H9 (cell line): ENCODE measurements around the gene TEX264. TPM values are rescaled to one million over a fixed set of nuclear protein-coding genes. Genes with fewer than 3 reads are reported as not detected.

Experiments used
- DNase-seq: peaks from one replicate; pipeline ENCODE4 v3.0.0-alpha.2; 2017
- H2AFZ ChIP-seq: one replicate; pipeline ENCODE4 v1.6.1; 2013; ENCODE audit warnings: mild to moderate bottlenecking, low read length, control low read depth, moderate library complexity
- H2AK5ac ChIP-seq: 2 replicates; pipeline ENCODE4 v1.6.1; 2013; ENCODE audit warnings: low read length, control low read depth, mixed read lengths; ENCODE audit not compliant: insufficient read length
- H2BK120ac ChIP-seq: one replicate; pipeline ENCODE4 v1.6.1; 2013; ENCODE audit warnings: low read depth, mild to moderate bottlenecking, low read length, control low read depth, inconsistent platforms; ENCODE audit not compliant: poor library complexity, severe bottlenecking
- H2BK12ac ChIP-seq: 2 replicates; pipeline ENCODE4 v1.6.1; 2013; ENCODE audit warnings: low read length, control low read depth, mixed read lengths, low read depth; ENCODE audit not compliant: insufficient read length
- H2BK15ac ChIP-seq: 2 replicates; pipeline ENCODE4 v1.6.1; 2013; ENCODE audit warnings: low read depth, low read length, control low read depth
- H2BK20ac ChIP-seq: one replicate; pipeline ENCODE4 v1.6.1; 2013; ENCODE audit warnings: low read depth, mild to moderate bottlenecking, low read length, control low read depth, inconsistent platforms; ENCODE audit not compliant: poor library complexity, severe bottlenecking
- H2BK5ac ChIP-seq: 2 replicates; pipeline ENCODE4 v1.6.1; 2013; ENCODE audit warnings: low read length, control low read depth, mixed read lengths; ENCODE audit not compliant: insufficient read length
- H3K14ac ChIP-seq: 2 replicates; pipeline ENCODE4 v1.6.1; 2013; ENCODE audit warnings: low read length, control low read depth; ENCODE audit not compliant: insufficient read depth
- H3K18ac ChIP-seq: 2 replicates; pipeline ENCODE4 v1.6.1; 2013; ENCODE audit warnings: low read depth, mild to moderate bottlenecking, mixed read lengths, low read length, control low read depth; ENCODE audit not compliant: insufficient read length
- H3K23ac ChIP-seq: 2 replicates; pipeline ENCODE4 v1.6.1; 2013; ENCODE audit warnings: low read length, control low read depth, mixed read lengths, low read depth; ENCODE audit not compliant: insufficient read length
- H3K23me2 ChIP-seq: 2 replicates; pipeline ENCODE4 v1.6.1; 2013; ENCODE audit warnings: low read depth, mild to moderate bottlenecking, mixed read lengths, low read length, control low read depth; ENCODE audit not compliant: insufficient read length, poor library complexity, severe bottlenecking
- H3K27ac ChIP-seq: 2 replicates; pipeline ENCODE4 v1.5.1; 2013; ENCODE audit warnings: low read length, control low read depth, mixed read lengths, low read depth; ENCODE audit not compliant: insufficient read length
- H3K27me3 ChIP-seq: 2 replicates; pipeline ENCODE4 v1.6.1; 2013; ENCODE audit warnings: low read length, control low read depth, inconsistent platforms; ENCODE audit not compliant: insufficient read depth
- H3K4ac ChIP-seq: 2 replicates; pipeline ENCODE4 v1.6.1; 2013; ENCODE audit warnings: low read depth, mild to moderate bottlenecking, control low read depth, inconsistent platforms, low read length, moderate library complexity
- H3K4me1 ChIP-seq: 2 replicates; pipeline ENCODE4 v1.6.1; 2013; ENCODE audit warnings: low read length, control low read depth, inconsistent platforms; ENCODE audit not compliant: insufficient read depth
- H3K4me2 ChIP-seq: 2 replicates; pipeline ENCODE4 v1.6.1; 2013; ENCODE audit warnings: low read length, control low read depth, mixed read lengths; ENCODE audit not compliant: insufficient read length, insufficient read depth
- H3K56ac ChIP-seq: 2 replicates; pipeline ENCODE4 v1.6.1; 2013; ENCODE audit warnings: low read depth, mild to moderate bottlenecking, mixed read lengths, low read length, control low read depth; ENCODE audit not compliant: insufficient read length
- H3K79me1 ChIP-seq: 2 replicates; pipeline ENCODE4 v1.6.1; 2013; ENCODE audit warnings: low read depth, mild to moderate bottlenecking, moderate library complexity, low read length, control low read depth, inconsistent platforms; ENCODE audit not compliant: insufficient read depth, poor library complexity, severe bottlenecking
- H3K79me2 ChIP-seq: 2 replicates; pipeline ENCODE4 v1.6.1; 2013; ENCODE audit warnings: low read length, control low read depth, inconsistent platforms; ENCODE audit not compliant: insufficient read depth
- H3K9ac ChIP-seq: 2 replicates; pipeline ENCODE4 v1.6.1; 2013; ENCODE audit warnings: low read length, control low read depth, mixed read lengths; ENCODE audit not compliant: insufficient read length; ENCODE audit errors: extremely low read depth
- H3K9me3 ChIP-seq: one replicate; pipeline ENCODE4 v1.6.1; 2013; ENCODE audit warnings: low read depth, low read length, inconsistent platforms; ENCODE audit not compliant: control insufficient read depth
- H3T11ph ChIP-seq: one replicate; pipeline ENCODE4 v1.6.1; 2013; ENCODE audit warnings: mild to moderate bottlenecking, low read length, control low read depth, inconsistent platforms
- H4K20me1 ChIP-seq: one replicate; pipeline ENCODE4 v1.6.1; 2013; ENCODE audit not compliant: control insufficient read depth, insufficient read length, insufficient read depth
- H4K5ac ChIP-seq: 2 replicates; pipeline ENCODE4 v1.6.1; 2013; ENCODE audit warnings: low read depth, mild to moderate bottlenecking, mixed read lengths, low read length, control low read depth; ENCODE audit not compliant: insufficient read length
- H4K8ac ChIP-seq: replicated peaks from 2 replicates; pipeline ENCODE4 v1.6.1; 2013; ENCODE audit warnings: low read length, control low read depth, mixed read lengths, low read depth; ENCODE audit not compliant: insufficient read length
- H4K91ac ChIP-seq: 2 replicates; pipeline ENCODE4 v1.6.1; 2013; ENCODE audit warnings: low read depth, mild to moderate bottlenecking, moderate library complexity, mixed read lengths, low read length, control low read depth; ENCODE audit not compliant: insufficient read length
- H3K27ac Mint-ChIP-seq, 3 experiments: 2 replicates in 2 of 3; 3 replicates in 1 of 3; pipeline ENCODE4 v1.8.0; 2020 to 2021; ENCODE audit warnings: mixed read lengths in 3 of 3, mild to moderate bottlenecking in 1 of 3, moderate library complexity in 1 of 3
- H3K27me3 Mint-ChIP-seq: 2 replicates; pipeline ENCODE4 v1.8.0; 2021; ENCODE audit warnings: low read depth, mild to moderate bottlenecking, moderate library complexity, mixed read lengths
- H3K36me3 Mint-ChIP-seq, 3 experiments: 2 replicates in 2 of 3; 3 replicates in 1 of 3; pipeline ENCODE4 v1.8.0; 2020 to 2021; ENCODE audit warnings: low read depth in 3 of 3, mixed read lengths in 3 of 3; ENCODE audit not compliant: insufficient read depth in 1 of 3
- H3K4me1 Mint-ChIP-seq, 2 experiments: 2 replicates each; pipeline ENCODE4 v1.8.0; 2020; ENCODE audit warnings: mixed read lengths in 2 of 2
- H3K4me3 Mint-ChIP-seq, 2 experiments: 2 replicates in 1 of 2; 3 replicates in 1 of 2; pipeline ENCODE4 v1.8.0; 2020 to 2021; ENCODE audit warnings: mild to moderate bottlenecking in 2 of 2, mixed read lengths in 2 of 2, moderate library complexity in 1 of 2
- H3K9me3 Mint-ChIP-seq, 2 experiments: 2 replicates in 1 of 2; 3 replicates in 1 of 2; pipeline ENCODE4 v1.8.0; 2020; ENCODE audit warnings: mild to moderate bottlenecking in 2 of 2, mixed read lengths in 2 of 2, moderate library complexity in 1 of 2
- WGBS: extraction: QIAGEN DNeasy Blood & Tissue Kit; methylation state at CpG from one replicate; pipeline ENCODE4 v1.1.7; 2013; ENCODE audit warnings: missing lambda C conversion rate, low lambda C conversion rate, mixed read lengths; ENCODE audit not compliant: insufficient read length; ENCODE audit errors: extremely low coverage; 5-methylcytosine and 5-hydroxymethylcytosine counted together
- total RNA-seq: library from RNA; stranded (reverse); gene quantifications from 2 replicates; pipeline ENCODE4 v1.2.1, GENCODE V29; 2021
- TF ChIP-seq, protein P1 (sequence below): fragments of 200-600 bp; sonication (generic); conservative IDR thresholded peaks from 3 replicates; pipeline ENCODE4 v1.8.0; 2021; ENCODE audit warnings: antibody characterized with exemption, mild to moderate bottlenecking

TEX264 gene
- total RNA-seq, 1 experiment from 2014 or later: 17.3 TPM

- WGBS: no CpG with 5 or more reads among the region's 3 CpGs
Measured at GRCh38 chr3:51691949-51692348, 20.9 kb downstream of the TEX264 start.

More at GRCh38 chr3:51691949-51692348, 20.9 kb downstream of the TEX264 start:
- H3K56ac ChIP-seq: no peak overlapping the region
- no peak overlapping the region for H3K23ac ChIP-seq
- no peak overlapping the region for H3T11ph ChIP-seq
- H2BK5ac ChIP-seq: no peak overlapping the region
- no peaks in the 10 kb centered on the region for H3K27me3 ChIP-seq
- no peaks in the 10 kb centered on the region for H3K79me2 ChIP-seq
- no peak overlapping the region for H4K5ac ChIP-seq
- H3K18ac ChIP-seq: no peak overlapping the region
- H3K23me2 ChIP-seq: no peaks in the 10 kb centered on the region
- H3K9me3 ChIP-seq: no peaks in the 10 kb centered on the region
- H3K9me3 Mint-ChIP-seq: no peaks in the 10 kb centered on the region
- H4K8ac ChIP-seq: no peak overlapping the region
- peaks cover 4 to 23% of the 10 kb centered on the region in 2 experiments; a peak in 3 of 4 replicates for H3K4me1 Mint-ChIP-seq
- peaks cover 0 to 3% (median 0%) of the 10 kb centered on the region in 3 experiments; a peak in 2 of 7 replicates for H3K36me3 Mint-ChIP-seq
- DNase-seq: no peak
- peaks cover 2% of the 10 kb centered on the region for H4K20me1 ChIP-seq
- H3K27ac Mint-ChIP-seq: peak overlapping the region in 2 of 3 experiments; percentile 62 to 71; a peak in 3 of 7 replicates
- no peak overlapping the region for H3K27ac ChIP-seq
- H2AFZ ChIP-seq: no peak overlapping the region
- H4K91ac ChIP-seq: no peak overlapping the region
- TF ChIP-seq, protein P1, sequence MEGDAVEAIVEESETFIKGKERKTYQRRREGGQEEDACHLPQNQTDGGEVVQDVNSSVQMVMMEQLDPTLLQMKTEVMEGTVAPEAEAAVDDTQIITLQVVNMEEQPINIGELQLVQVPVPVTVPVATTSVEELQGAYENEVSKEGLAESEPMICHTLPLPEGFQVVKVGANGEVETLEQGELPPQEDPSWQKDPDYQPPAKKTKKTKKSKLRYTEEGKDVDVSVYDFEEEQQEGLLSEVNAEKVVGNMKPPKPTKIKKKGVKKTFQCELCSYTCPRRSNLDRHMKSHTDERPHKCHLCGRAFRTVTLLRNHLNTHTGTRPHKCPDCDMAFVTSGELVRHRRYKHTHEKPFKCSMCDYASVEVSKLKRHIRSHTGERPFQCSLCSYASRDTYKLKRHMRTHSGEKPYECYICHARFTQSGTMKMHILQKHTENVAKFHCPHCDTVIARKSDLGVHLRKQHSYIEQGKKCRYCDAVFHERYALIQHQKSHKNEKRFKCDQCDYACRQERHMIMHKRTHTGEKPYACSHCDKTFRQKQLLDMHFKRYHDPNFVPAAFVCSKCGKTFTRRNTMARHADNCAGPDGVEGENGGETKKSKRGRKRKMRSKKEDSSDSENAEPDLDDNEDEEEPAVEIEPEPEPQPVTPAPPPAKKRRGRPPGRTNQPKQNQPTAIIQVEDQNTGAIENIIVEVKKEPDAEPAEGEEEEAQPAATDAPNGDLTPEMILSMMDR: no peak
- H3K9ac ChIP-seq: no peak overlapping the region
- H3K4me1 ChIP-seq: no peaks in the 10 kb centered on the region
- H3K79me1 ChIP-seq: no peaks in the 10 kb centered on the region
- H2BK120ac ChIP-seq: no peak overlapping the region
- H3K14ac ChIP-seq: no peak overlapping the region
- H2BK15ac ChIP-seq: no peak overlapping the region
- no peak overlapping the region for H3K4me3 Mint-ChIP-seq
- H2BK20ac ChIP-seq: no peak overlapping the region
- no peak overlapping the region for H2AK5ac ChIP-seq
- no peak overlapping the region for H3K4ac ChIP-seq
- no peak overlapping the region for H2BK12ac ChIP-seq
- no peaks in the 10 kb centered on the region for H3K27me3 Mint-ChIP-seq
- H3K4me2 ChIP-seq: no peak overlapping the region
